CD1c-positive myeloid dendritic cell (primary cell): ENCODE data around the gene POTEH.
"Not testable (repeated sequence)": the region's sequence is repeated elsewhere in the genome, so short reads cannot be mapped to it uniquely, and the experiment has no call there.

Experiments used
- DNase-seq: peaks from one replicate; pipeline ENCODE4 v3.0.0-alpha.2; 2016; ENCODE audit errors: extremely low spot score

The POTEH gene

GRCh38 chr22:15689749-15690125, at the start of gene POTEH:
TSS of gene POTEH (plus strand) at chr22:15690026. CDS start at chr22:15690078, 52 bp downstream.
- not testable (repeated sequence) for DNase-seq

- DNase-seq = not testable (repeated sequence)
Measured at GRCh38 chr22:15642288-15642861, 47.5 kb upstream of the POTEH start.

GRCh38 chr22:15651954-15652353, 37.9 kb upstream of the POTEH start:
- not testable (repeated sequence) for DNase-seq

GRCh38 chr22:15652738-15653137, 37.1 kb upstream of the POTEH start:
- DNase-seq = not testable (repeated sequence)

- DNase-seq = not testable (repeated sequence)
Measured at GRCh38 chr22:15653241-15653640, 36.6 kb upstream of the POTEH start.

GRCh38 chr22:15661102-15661501, 28.7 kb upstream of the POTEH start:
- not testable (repeated sequence) for DNase-seq

- not testable (repeated sequence) for DNase-seq
Measured at GRCh38 chr22:15664682-15665081, 25.1 kb upstream of the POTEH start.

- not testable (repeated sequence) for DNase-seq
Measured at GRCh38 chr22:15665478-15665877, 24.3 kb upstream of the POTEH start.

- not testable (repeated sequence) for DNase-seq
Measured at GRCh38 chr22:15669430-15669829, 20.4 kb upstream of the POTEH start.

GRCh38 chr22:15679702-15680101, 10.1 kb upstream of the POTEH start:
- not testable (repeated sequence) for DNase-seq

- not testable (repeated sequence) for DNase-seq
Measured at GRCh38 chr22:15684115-15684514, 5.7 kb upstream of the POTEH start.

- DNase-seq = not testable (repeated sequence)
Measured at GRCh38 chr22:15684695-15685094, 5.1 kb upstream of the POTEH start.

- DNase-seq = not testable (repeated sequence)
Measured at GRCh38 chr22:15685641-15686040, 4.2 kb upstream of the POTEH start.

GRCh38 chr22:15687086-15687485, 2.7 kb upstream of the POTEH start:
- not testable (repeated sequence) for DNase-seq

- not testable (repeated sequence) for DNase-seq
Measured at GRCh38 chr22:15687676-15688075, 2.1 kb upstream of the POTEH start.

- not testable (repeated sequence) for DNase-seq
Measured at GRCh38 chr22:15688090-15688489, 1.7 kb upstream of the POTEH start.

GRCh38 chr22:15689012-15689748, 646 bp upstream of the POTEH start:
- DNase-seq = not testable (repeated sequence)

GRCh38 chr22:15713600-15713999, 23.8 kb downstream of the POTEH start:
- not testable (repeated sequence) for DNase-seq

GRCh38 chr22:15714125-15714524, 24.3 kb downstream of the POTEH start:
- DNase-seq = not testable (repeated sequence)

GRCh38 chr22:15721884-15722283, 32.1 kb downstream of the POTEH start:
- DNase-seq = not testable (repeated sequence)

GRCh38 chr22:15729209-15729917, 39.5 kb downstream of the POTEH start:
- not testable (repeated sequence) for DNase-seq

- not testable (repeated sequence) for DNase-seq
Measured at GRCh38 chr22:15731023-15731422, 41.2 kb downstream of the POTEH start.
